ENCODE data around the gene TTC13. TPM values are rescaled to one million over a fixed set of nuclear protein-coding genes. Genes with fewer than 3 reads are reported as not detected.

The TTC13 gene
- total and polyA plus RNA-seq, 4 donors, result 2.6 to 17.5 (median 6.8) TPM

DNA sequence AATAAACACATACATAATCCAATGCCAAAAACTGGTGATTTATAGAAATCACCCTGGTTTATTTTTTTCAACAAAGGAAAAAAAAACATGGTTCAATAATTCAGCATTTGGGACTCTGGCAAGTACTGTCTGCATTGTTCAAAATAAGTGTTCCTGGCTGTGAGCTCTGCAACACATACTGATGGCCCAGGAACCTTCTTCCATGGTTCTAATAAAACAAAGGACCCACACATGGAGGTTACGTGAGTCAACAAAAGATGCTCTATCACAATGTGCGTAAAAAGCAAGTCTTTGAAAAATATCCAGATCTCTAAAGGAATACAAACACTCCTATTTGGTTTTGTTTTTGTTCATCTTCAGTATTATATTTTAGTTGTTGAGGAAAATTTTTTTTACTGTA, 72.4 kb downstream of the TTC13 start (continued):
- TF ChIP-seq, protein P1, sequence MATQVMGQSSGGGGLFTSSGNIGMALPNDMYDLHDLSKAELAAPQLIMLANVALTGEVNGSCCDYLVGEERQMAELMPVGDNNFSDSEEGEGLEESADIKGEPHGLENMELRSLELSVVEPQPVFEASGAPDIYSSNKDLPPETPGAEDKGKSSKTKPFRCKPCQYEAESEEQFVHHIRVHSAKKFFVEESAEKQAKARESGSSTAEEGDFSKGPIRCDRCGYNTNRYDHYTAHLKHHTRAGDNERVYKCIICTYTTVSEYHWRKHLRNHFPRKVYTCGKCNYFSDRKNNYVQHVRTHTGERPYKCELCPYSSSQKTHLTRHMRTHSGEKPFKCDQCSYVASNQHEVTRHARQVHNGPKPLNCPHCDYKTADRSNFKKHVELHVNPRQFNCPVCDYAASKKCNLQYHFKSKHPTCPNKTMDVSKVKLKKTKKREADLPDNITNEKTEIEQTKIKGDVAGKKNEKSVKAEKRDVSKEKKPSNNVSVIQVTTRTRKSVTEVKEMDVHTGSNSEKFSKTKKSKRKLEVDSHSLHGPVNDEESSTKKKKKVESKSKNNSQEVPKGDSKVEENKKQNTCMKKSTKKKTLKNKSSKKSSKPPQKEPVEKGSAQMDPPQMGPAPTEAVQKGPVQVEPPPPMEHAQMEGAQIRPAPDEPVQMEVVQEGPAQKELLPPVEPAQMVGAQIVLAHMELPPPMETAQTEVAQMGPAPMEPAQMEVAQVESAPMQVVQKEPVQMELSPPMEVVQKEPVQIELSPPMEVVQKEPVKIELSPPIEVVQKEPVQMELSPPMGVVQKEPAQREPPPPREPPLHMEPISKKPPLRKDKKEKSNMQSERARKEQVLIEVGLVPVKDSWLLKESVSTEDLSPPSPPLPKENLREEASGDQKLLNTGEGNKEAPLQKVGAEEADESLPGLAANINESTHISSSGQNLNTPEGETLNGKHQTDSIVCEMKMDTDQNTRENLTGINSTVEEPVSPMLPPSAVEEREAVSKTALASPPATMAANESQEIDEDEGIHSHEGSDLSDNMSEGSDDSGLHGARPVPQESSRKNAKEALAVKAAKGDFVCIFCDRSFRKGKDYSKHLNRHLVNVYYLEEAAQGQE (IDR thresholded peaks at IDR 0.05), result no peak
- no peak for TF ChIP-seq EGR1 (IDR thresholded peaks at IDR 0.05; ENCODE audit: low read depth in 2 of 2)

- Histone ChIP-seq H3K4me3 (ENCODE audit: low read depth in 1 of 3, low read length in 3 of 3) (no peak overlapping the region), H3K36me3 (ENCODE audit: control insufficient read depth in 4 of 4, insufficient read depth in 3 of 4, low read depth in 1 of 4, low read length in 3 of 4) (peaks cover 1 to 12% (median 7%) of the 10 kb centered on the region in 4 donors), H3K4me1 (ENCODE audit: control insufficient read depth in 4 of 4, insufficient read depth in 4 of 4, low read length in 3 of 4) (peaks cover 0 to 3% (median 0%) of the 10 kb centered on the region in 4 donors), H3K9me3 (ENCODE audit: control insufficient read depth in 4 of 4, low read length in 3 of 4) (no peaks in the 10 kb centered on the region), H3K27ac (ENCODE audit: low read depth in 1 of 2, low read length in 2 of 2) (no peak overlapping the region), H3K9ac (ENCODE audit: low read depth in 1 of 2, low read length in 2 of 2) (no peak overlapping the region), H3K27me3 (ENCODE audit: control insufficient read depth in 4 of 4, insufficient read depth in 4 of 4, low read length in 3 of 4) (no peaks in the 10 kb centered on the region)
- TF ChIP-seq RXRA (IDR thresholded peaks at IDR 0.05) (no peak), GABPA (IDR thresholded peaks at IDR 0.05 in 1 of 2, conservative IDR thresholded peaks at IDR 0.05 in 1 of 2) (no peak), YY1 (IDR thresholded peaks at IDR 0.05) (no peak), HNF4G (IDR thresholded peaks at IDR 0.05) (no peak), FOXA1 (IDR thresholded peaks at IDR 0.05) (no peak), RAD21 (IDR thresholded peaks at IDR 0.05) (no peak), ATF3 (IDR thresholded peaks at IDR 0.05) (no peak), HNF4A (conservative IDR thresholded peaks at IDR 0.05) (no peak)
- TF ChIP-seq, protein P2, sequence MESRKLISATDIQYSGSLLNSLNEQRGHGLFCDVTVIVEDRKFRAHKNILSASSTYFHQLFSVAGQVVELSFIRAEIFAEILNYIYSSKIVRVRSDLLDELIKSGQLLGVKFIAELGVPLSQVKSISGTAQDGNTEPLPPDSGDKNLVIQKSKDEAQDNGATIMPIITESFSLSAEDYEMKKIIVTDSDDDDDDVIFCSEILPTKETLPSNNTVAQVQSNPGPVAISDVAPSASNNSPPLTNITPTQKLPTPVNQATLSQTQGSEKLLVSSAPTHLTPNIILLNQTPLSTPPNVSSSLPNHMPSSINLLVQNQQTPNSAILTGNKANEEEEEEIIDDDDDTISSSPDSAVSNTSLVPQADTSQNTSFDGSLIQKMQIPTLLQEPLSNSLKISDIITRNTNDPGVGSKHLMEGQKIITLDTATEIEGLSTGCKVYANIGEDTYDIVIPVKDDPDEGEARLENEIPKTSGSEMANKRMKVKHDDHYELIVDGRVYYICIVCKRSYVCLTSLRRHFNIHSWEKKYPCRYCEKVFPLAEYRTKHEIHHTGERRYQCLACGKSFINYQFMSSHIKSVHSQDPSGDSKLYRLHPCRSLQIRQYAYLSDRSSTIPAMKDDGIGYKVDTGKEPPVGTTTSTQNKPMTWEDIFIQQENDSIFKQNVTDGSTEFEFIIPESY (IDR thresholded peaks at IDR 0.05), result no peak
- TF ChIP-seq, protein P3, sequence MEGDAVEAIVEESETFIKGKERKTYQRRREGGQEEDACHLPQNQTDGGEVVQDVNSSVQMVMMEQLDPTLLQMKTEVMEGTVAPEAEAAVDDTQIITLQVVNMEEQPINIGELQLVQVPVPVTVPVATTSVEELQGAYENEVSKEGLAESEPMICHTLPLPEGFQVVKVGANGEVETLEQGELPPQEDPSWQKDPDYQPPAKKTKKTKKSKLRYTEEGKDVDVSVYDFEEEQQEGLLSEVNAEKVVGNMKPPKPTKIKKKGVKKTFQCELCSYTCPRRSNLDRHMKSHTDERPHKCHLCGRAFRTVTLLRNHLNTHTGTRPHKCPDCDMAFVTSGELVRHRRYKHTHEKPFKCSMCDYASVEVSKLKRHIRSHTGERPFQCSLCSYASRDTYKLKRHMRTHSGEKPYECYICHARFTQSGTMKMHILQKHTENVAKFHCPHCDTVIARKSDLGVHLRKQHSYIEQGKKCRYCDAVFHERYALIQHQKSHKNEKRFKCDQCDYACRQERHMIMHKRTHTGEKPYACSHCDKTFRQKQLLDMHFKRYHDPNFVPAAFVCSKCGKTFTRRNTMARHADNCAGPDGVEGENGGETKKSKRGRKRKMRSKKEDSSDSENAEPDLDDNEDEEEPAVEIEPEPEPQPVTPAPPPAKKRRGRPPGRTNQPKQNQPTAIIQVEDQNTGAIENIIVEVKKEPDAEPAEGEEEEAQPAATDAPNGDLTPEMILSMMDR (IDR thresholded peaks at IDR 0.05; ENCODE audit: low read depth, low read length, missing input control), result no peak
- 91% methylated on average over 5 of the region's 5 CpGs for WGBS
- no peak for DNase-seq (ENCODE audit: low spot score)
Measured at GRCh38 chr1:230905733-230906132, 72.9 kb downstream of the TTC13 start.

DNA sequence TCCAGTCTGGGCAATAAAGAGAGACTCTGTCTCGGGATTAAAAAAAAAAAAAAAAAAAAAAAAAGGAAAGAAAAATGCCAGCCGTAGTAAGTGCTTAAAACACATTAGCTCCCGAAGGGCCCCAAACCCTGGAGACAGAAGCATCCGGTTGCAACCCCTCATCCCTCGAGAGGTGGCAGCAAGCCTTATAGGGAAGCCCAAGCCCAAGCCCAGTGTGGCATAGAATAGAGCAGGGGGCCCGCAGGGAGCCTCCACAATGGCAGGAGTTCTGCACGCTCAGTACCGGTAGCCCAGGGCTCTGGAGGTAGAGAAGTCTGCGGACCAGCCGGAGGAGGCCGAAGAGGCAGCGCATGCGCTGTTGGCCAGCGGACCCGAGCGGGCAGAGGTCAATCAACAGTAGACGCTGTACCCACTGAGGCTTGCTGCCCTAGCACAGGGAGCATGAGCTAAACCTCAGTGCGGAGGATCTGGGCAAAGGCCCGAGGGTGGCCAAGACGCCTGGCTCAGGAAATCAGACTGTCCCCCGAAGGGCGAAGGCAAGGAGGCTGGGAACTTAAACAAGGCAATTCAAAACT, 76.2 kb downstream of the TTC13 start:
- Histone ChIP-seq H3K4me3 (ENCODE audit: low read depth in 1 of 3, low read length in 3 of 3) (no peak overlapping the region), H3K4me1 (ENCODE audit: control insufficient read depth in 4 of 4, insufficient read depth in 4 of 4, low read length in 3 of 4) (peaks cover 0 to 3% (median 0%) of the 10 kb centered on the region in 4 donors), H3K9me3 (ENCODE audit: control insufficient read depth in 4 of 4, low read length in 3 of 4) (no peaks in the 10 kb centered on the region), H3K9ac (ENCODE audit: low read depth in 1 of 2, low read length in 2 of 2) (no peak overlapping the region), H3K36me3 (ENCODE audit: control insufficient read depth in 4 of 4, insufficient read depth in 3 of 4, low read depth in 1 of 4, low read length in 3 of 4) (peaks cover 1 to 7% (median 4%) of the 10 kb centered on the region in 4 donors), H3K27me3 (ENCODE audit: control insufficient read depth in 4 of 4, insufficient read depth in 4 of 4, low read length in 3 of 4) (no peaks in the 10 kb centered on the region), H3K27ac (ENCODE audit: low read depth in 1 of 2, low read length in 2 of 2) (no peak overlapping the region)
- 97% methylated on average over 22 of the region's 22 CpGs for WGBS
- no peak for DNase-seq (ENCODE audit: low spot score)
- TF ChIP-seq HNF4G (IDR thresholded peaks at IDR 0.05) (no peak), RAD21 (IDR thresholded peaks at IDR 0.05) (no peak), FOXA2 (IDR thresholded peaks at IDR 0.05) (no peak), RXRA (IDR thresholded peaks at IDR 0.05) (no peak), FOXA1 (IDR thresholded peaks at IDR 0.05) (no peak), SP1 (IDR thresholded peaks at IDR 0.05) (no peak), JUND (IDR thresholded peaks at IDR 0.05) (no peak), YY1 (IDR thresholded peaks at IDR 0.05) (no peak)
- TF ChIP-seq, protein P1 (IDR thresholded peaks at IDR 0.05), result no peak
- TF ChIP-seq, protein P2 (IDR thresholded peaks at IDR 0.05), result no peak
- TF ChIP-seq, protein P4, sequence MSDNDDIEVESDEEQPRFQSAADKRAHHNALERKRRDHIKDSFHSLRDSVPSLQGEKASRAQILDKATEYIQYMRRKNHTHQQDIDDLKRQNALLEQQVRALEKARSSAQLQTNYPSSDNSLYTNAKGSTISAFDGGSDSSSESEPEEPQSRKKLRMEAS (IDR thresholded peaks at IDR 0.05), result no peak
